Measurements from ENCODE around the gene SEMG2. TPM values are rescaled to one million over a fixed set of nuclear protein-coding genes. Genes with fewer than 3 reads are reported as not detected.

Gene SEMG2
- total and polyA plus RNA-seq, 2 of the 13 experiments (the other 11 are each of a cell fraction or from before 2014, with no cell fraction given): not detected

- TF ChIP-seq ZUFSP (CRISPR knock-in tag; IDR thresholded peaks at IDR 0.05; ENCODE audit: borderline replicate concordance) (no peak), ZNF678 (CRISPR knock-in tag; IDR thresholded peaks at IDR 0.05) (no peak), ARID2 (CRISPR knock-in tag; IDR thresholded peaks at IDR 0.05; ENCODE audit: borderline replicate concordance) (no peak)
These were observed at the start of gene SEMG2 (continued) for GRCh38 chr20:45221076-45221475.

GRCh38 chr20:45173522-45173921 lies 47.7 kb upstream of the SEMG2 start:
- CTCF ChIA-PET (ENCODE audit: low intra/inter-chr PET ratio, low total read pairs): no interaction called here
- Histone ChIP-seq H3K4me1 (ENCODE audit: insufficient read depth, low read length) (peaks cover 10% of the 10 kb centered on the region), H4K20me1 (ENCODE audit: insufficient read depth, low read length) (no peaks in the 10 kb centered on the region), H3K9me3 (ENCODE audit: low read length) (no peaks in the 10 kb centered on the region), H3K9ac (ENCODE audit: insufficient read depth, low read depth, low read length) (no peak overlapping the region), H3K27me3 (ENCODE audit: control insufficient read depth in 1 of 2, insufficient read depth in 2 of 2, low read length in 2 of 2) (peaks cover 0 to 11% of the 10 kb centered on the region in 2 experiments; a peak in 1 of 5 replicates), H3K79me2 (ENCODE audit: insufficient read depth, low read length) (no peaks in the 10 kb centered on the region), H2AFZ (ENCODE audit: low read length) (no peak overlapping the region), H3K27ac (ENCODE audit: extremely low read length, insufficient read depth, low read length) (no peak overlapping the region), H3K36me3 (replicated peaks in 1 of 2; ENCODE audit: control insufficient read depth in 1 of 2, insufficient read depth in 2 of 2, low read length in 2 of 2) (no peaks in the 10 kb centered on the region), H3K4me2 (ENCODE audit: low read depth, low read length) (no peak overlapping the region), H3K4me3 (replicated peaks in 1 of 3; ENCODE audit: insufficient read depth in 1 of 3, low read depth in 2 of 3, low read length in 3 of 3) (no peak overlapping the region)
- no peak for TF ChIP-seq IRF1 (CRISPR knock-in tag; IDR thresholded peaks at IDR 0.05; ENCODE audit: low read depth)
- no peak for TF ChIP-seq MTF2 (CRISPR knock-in tag; IDR thresholded peaks at IDR 0.05; ENCODE audit: borderline replicate concordance)
- TF ChIP-seq CREB1 (IDR thresholded peaks at IDR 0.05): no peak
- TF ChIP-seq CREB1 (CRISPR knock-in tag; IDR thresholded peaks at IDR 0.05): no peak
- TF ChIP-seq DZIP1 (CRISPR knock-in tag; IDR thresholded peaks at IDR 0.05): no peak
- TF ChIP-seq ZKSCAN1 (IDR thresholded peaks at IDR 0.05; ENCODE audit: low read length): no peak
- TF ChIP-seq U2AF2 (IDR thresholded peaks at IDR 0.05; ENCODE audit: low read depth, low read length): no peak
- TF ChIP-seq MLX (CRISPR knock-in tag; IDR thresholded peaks at IDR 0.05): no peak
- in situ Hi-C loops (cut with HindIII; ENCODE audit: extremely low pct_ligation_motif_present, low pct_unique_long_range_greater_than_20kb) (no loop called here), intact Hi-C loops (cut with micrococcal nuclease; ENCODE audit: unreplicated experiment) (no loop called here)
- DNase-seq (ENCODE audit: low spot score): no peak
- no peak for ATAC-seq
- 3% methylated on average over 1 of the region's 1 CpG for WGBS (ENCODE audit: low lambda C conversion rate)
- POLR2A ChIA-PET: no interaction called here
- no TSS peak for BruUV-seq (replicated peaks)
- FAIRE-seq: no peak
